C4-2B (cell line): ENCODE results near the gene AP1G1.

Experiments
- H3K27ac ChIP-seq: fragments of 450-650 bp; 2 replicates; pipeline ENCODE4 v1.5.1; 2017
- ZFX ChIP-seq: fragments of 450-650 bp; IDR thresholded peaks from 2 replicates; pipeline ENCODE4 v1.6.1; 2017
- TF ChIP-seq, protein P1 (sequence below): fragments of 450-650 bp; conservative IDR thresholded peaks from 2 replicates; pipeline ENCODE4 v1.5.1; 2017; ENCODE audit warnings: mild to moderate bottlenecking

The AP1G1 gene

DNA sequence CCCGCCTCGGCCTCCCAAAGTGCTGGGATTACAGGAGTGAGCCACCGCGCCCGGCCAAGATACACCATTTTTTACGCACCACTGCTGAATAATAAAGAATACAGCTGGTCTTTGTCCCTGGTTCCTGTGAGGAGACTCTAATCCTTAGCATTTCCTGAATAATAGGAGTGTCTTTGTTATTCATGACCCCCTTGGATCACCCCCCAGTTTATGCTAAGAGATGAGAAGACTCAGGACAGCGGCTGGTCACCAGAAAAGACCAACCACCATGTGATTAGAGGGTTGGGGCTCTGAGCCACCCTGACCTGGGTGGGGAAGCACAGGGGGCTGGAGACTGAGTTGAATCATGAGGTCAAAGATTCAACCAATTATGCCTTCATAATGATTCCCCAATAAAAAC, 101.4 kb downstream of the AP1G1 start:
- no peak overlapping the region for H3K27ac ChIP-seq
- TF ChIP-seq, protein P1, sequence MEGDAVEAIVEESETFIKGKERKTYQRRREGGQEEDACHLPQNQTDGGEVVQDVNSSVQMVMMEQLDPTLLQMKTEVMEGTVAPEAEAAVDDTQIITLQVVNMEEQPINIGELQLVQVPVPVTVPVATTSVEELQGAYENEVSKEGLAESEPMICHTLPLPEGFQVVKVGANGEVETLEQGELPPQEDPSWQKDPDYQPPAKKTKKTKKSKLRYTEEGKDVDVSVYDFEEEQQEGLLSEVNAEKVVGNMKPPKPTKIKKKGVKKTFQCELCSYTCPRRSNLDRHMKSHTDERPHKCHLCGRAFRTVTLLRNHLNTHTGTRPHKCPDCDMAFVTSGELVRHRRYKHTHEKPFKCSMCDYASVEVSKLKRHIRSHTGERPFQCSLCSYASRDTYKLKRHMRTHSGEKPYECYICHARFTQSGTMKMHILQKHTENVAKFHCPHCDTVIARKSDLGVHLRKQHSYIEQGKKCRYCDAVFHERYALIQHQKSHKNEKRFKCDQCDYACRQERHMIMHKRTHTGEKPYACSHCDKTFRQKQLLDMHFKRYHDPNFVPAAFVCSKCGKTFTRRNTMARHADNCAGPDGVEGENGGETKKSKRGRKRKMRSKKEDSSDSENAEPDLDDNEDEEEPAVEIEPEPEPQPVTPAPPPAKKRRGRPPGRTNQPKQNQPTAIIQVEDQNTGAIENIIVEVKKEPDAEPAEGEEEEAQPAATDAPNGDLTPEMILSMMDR, result no peak
- TF ChIP-seq ZFX, result no peak

DNA sequence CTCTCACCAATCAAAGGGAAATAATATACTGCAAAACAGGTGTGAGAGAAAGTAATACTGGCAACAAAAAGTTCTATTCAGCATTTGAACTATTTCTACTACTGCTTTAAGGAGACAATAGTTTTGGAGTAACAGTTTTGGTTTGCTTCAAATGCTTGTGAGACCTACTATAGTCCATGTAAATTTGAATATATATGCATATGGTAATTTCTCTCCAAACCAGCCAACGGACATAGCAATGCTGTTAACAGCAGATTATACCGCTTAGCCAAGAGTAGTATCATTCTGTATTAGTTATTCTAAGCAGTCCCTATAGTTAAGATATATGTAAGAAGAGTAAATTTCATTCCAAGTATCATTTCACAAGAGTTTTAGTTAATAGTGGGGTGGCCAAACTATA, 102.6 kb downstream of the AP1G1 start:
- H3K27ac ChIP-seq, result no peak overlapping the region

DNA sequence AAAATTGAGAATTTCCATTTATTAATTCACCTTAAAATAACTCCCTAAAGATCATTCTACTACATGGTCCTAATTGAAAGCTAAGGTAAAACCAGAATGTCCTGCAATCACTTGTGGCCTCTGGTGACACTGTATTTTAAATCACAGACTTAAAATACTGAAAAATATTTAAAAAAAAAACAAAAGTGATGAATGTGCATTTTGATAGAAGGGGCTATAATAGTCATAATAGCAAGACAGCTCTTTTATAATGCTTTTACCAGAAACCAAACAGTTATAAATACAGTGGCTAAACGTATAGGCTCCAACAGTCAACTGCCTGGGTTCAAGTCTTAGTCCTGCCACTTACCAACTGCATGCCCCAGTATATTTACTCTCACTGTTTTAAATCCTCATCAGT, 105.3 kb downstream of the AP1G1 start:
- TF ChIP-seq, protein P1, result no peak
- TF ChIP-seq ZFX, result no peak
- H3K27ac ChIP-seq, result no peak overlapping the region

More for the DNA sequence above, 102.6 kb downstream of the AP1G1 start:
- TF ChIP-seq, protein P1, result no peak
- TF ChIP-seq ZFX, result no peak

DNA sequence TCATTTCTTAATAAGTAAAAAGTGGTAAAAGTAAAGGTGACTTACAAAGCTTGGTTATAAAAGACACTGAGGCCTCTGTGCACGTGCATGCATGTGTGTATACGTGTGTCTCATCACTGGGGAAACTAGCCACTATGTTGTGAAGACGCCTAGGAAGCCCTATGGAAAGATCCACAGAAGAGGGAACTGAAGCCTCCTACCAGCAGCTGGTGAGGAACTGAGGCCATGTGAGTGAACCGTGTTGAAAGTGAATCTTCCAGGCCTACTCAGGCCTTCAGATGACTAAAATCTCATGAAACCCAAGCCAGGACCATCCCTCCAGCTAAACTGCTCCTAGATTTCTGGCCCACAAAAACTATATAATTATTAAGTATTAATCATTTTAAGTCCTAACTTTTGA, 107.8 kb downstream of the AP1G1 start:
- no peak overlapping the region for H3K27ac ChIP-seq
- TF ChIP-seq, protein P1, result no peak
- TF ChIP-seq ZFX, result no peak

DNA sequence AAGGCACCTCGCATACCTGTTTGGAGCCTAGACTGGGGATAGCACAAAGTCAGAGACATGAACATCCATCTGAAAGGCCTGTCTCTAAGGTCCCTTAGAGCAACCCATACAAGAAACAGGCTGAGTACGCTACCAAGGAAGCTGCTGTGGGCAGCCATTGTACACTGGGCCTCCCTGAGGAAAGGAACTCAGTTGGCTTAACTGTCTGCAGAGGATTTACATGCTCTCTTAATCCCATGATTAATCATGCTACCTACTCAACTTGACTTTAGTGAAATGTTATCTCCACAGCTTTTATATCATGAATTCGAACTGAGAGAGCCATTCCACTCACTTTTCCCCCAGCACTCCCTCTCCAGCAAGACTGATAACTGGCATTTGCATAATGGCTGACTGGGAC, 110.1 kb downstream of the AP1G1 start:
- H3K27ac ChIP-seq, result no peak overlapping the region
- no peak for TF ChIP-seq ZFX
- TF ChIP-seq, protein P1, result no peak

DNA sequence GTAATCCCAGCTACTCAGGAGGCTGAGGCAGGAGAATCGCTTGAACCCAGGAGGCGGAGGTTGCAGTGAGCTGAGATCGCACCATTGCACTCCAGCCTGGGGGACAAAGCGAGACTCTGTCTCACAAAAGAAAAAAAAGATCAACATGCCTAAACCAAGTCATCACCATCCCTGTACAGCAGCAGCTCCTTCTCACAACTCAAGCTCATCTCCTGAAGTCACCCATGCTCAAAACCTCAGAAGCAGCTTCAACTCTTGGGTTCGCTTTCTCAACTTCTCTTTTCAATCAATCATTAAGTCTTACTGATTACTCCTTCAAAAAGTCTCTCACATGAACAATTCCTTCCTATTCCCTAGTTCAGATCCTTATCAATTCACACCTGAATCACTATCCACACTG, 115.5 kb downstream of the AP1G1 start:
- no peak overlapping the region for H3K27ac ChIP-seq
- TF ChIP-seq, protein P1, result no peak
- no peak for TF ChIP-seq ZFX

- TF ChIP-seq, protein P1, result no peak
- TF ChIP-seq ZFX, result no peak
- no peak overlapping the region for H3K27ac ChIP-seq
These were observed 118.7 kb downstream of the AP1G1 start for GRCh38 chr16:71689901-71690300.
